ENCODE measurements around the gene LPP.

Gene LPP

DNA sequence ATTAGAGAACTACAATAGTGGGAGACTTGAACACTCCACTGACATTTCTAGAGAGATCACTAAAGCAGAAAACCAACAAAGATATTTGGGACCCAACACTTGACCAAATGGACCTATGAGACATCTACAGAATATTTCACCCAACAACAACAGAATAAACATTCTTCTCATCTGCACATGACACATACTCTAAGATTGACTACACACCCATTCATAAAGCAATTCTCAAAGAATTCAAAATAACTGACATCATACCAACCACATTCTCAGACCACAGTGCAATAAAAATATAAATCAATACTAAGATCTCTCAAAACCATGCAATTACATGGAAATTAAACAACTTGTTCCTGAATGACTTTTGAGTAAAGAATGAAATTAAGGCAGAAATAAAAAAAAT is 473.7 kb downstream of the LPP start:
- TF ChIP-seq TAF1 (IDR thresholded peaks at IDR 0.05; ENCODE audit: borderline replicate concordance, insufficient read depth, low read length) (no peak), SIN3A (IDR thresholded peaks at IDR 0.05; ENCODE audit: borderline replicate concordance, insufficient read depth, low read length) (no peak)

DNA sequence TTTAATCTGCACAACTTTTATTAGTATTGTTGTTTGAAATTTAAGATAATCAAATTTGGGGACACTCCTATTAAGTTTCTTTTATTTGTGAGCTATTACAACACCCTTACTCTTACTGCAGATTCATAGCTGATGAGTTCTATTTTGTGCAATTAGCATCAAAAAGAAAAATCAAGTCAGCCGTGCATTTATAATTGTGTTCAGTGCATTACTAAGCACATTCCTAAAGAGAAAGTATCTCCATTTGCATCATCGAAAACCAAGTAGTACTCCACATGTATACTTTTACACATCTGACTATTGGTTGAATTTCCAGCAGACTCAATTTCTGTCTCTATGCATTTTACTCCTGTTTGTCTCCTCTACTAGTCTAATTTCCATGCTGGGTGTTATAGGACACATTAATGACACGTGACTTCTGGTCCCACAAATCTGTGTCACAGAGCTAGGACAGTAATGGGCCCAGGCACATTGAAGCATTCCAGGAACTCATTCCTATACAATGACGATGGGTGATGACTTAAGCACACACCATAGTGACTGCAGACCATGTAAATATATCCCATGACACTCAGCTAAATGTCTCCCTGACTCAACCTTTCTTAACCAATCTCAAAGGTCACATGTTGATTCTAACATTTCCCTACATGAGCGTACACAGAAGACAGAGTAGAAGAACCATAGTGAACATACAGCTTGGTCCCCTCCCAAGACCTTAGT is 477.5 kb downstream of the LPP start:
- no peak for TF ChIP-seq SIN3A (IDR thresholded peaks at IDR 0.05; ENCODE audit: borderline replicate concordance, insufficient read depth, low read length)
- TF ChIP-seq FOXP2 (optimal IDR thresholded peaks at IDR 0.05; ENCODE audit: borderline replicate concordance, extremely low read depth, extremely low read length, insufficient read depth): no peak
- TF ChIP-seq TAF1 (IDR thresholded peaks at IDR 0.05; ENCODE audit: borderline replicate concordance, insufficient read depth, low read length): no peak
- TF ChIP-seq, protein P1, sequence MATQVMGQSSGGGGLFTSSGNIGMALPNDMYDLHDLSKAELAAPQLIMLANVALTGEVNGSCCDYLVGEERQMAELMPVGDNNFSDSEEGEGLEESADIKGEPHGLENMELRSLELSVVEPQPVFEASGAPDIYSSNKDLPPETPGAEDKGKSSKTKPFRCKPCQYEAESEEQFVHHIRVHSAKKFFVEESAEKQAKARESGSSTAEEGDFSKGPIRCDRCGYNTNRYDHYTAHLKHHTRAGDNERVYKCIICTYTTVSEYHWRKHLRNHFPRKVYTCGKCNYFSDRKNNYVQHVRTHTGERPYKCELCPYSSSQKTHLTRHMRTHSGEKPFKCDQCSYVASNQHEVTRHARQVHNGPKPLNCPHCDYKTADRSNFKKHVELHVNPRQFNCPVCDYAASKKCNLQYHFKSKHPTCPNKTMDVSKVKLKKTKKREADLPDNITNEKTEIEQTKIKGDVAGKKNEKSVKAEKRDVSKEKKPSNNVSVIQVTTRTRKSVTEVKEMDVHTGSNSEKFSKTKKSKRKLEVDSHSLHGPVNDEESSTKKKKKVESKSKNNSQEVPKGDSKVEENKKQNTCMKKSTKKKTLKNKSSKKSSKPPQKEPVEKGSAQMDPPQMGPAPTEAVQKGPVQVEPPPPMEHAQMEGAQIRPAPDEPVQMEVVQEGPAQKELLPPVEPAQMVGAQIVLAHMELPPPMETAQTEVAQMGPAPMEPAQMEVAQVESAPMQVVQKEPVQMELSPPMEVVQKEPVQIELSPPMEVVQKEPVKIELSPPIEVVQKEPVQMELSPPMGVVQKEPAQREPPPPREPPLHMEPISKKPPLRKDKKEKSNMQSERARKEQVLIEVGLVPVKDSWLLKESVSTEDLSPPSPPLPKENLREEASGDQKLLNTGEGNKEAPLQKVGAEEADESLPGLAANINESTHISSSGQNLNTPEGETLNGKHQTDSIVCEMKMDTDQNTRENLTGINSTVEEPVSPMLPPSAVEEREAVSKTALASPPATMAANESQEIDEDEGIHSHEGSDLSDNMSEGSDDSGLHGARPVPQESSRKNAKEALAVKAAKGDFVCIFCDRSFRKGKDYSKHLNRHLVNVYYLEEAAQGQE (IDR thresholded peaks at IDR 0.05; ENCODE audit: insufficient read depth in 1 of 2, low read depth in 2 of 2, low read length in 2 of 2): no peak
- no peak for TF ChIP-seq POLR2AphosphoS5 (IDR thresholded peaks at IDR 0.05; ENCODE audit: low read depth, low read length)

DNA sequence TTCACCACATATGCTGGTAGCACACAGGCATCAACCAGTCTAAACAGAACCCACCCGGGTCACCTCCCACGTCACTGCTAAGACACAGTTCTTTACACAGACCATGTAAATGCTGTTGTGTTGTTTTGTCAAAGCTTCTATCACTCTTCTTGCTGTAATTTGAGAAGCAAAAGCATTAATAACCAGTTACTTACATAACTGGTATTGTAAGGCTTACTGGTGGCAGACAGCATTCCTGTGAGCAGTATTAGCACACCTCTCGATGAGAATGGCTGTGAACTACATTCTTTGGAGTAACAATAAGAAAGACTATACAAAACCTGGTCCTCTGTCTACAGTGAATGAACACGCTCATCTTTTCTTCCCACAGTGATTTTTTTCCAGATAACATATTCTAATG is 479.2 kb downstream of the LPP start:
- TF ChIP-seq TAF1 (IDR thresholded peaks at IDR 0.05; ENCODE audit: borderline replicate concordance, insufficient read depth, low read length) (no peak), POLR2AphosphoS5 (IDR thresholded peaks at IDR 0.05; ENCODE audit: low read depth, low read length) (no peak)
- TF ChIP-seq, protein P1 (IDR thresholded peaks at IDR 0.05; ENCODE audit: insufficient read depth in 1 of 2, low read depth in 2 of 2, low read length in 2 of 2): no peak

DNA sequence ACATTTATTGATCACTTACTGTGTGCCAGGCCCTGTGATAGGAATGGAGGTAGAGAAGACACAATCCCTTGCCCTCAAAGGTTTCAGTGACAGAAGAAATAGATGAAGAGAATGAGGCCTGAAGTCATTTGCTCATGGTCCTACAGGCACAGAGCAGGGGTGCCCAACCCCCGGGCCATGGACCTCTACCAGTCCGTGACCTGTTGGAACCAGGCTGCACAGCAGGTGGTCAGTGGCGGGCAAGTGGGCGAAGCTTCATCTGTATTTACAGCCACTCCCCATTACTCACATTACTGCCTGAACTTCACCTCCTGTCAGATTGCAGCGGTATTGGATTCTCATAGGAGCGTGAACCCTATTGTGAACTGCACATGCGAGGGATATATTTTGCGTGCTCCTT is 480.3 kb downstream of the LPP start:
- no peak for TF ChIP-seq TAF1 (IDR thresholded peaks at IDR 0.05; ENCODE audit: borderline replicate concordance, insufficient read depth, low read length)
- TF ChIP-seq SIN3A (IDR thresholded peaks at IDR 0.05; ENCODE audit: borderline replicate concordance, insufficient read depth, low read length): no peak
- TF ChIP-seq, protein P1 (IDR thresholded peaks at IDR 0.05; ENCODE audit: insufficient read depth in 1 of 2, low read depth in 2 of 2, low read length in 2 of 2): no peak
- no peak for TF ChIP-seq POLR2AphosphoS5 (IDR thresholded peaks at IDR 0.05; ENCODE audit: low read depth, low read length)
- TF ChIP-seq FOXP2 (optimal IDR thresholded peaks at IDR 0.05; ENCODE audit: borderline replicate concordance, extremely low read depth, extremely low read length, insufficient read depth): no peak

DNA sequence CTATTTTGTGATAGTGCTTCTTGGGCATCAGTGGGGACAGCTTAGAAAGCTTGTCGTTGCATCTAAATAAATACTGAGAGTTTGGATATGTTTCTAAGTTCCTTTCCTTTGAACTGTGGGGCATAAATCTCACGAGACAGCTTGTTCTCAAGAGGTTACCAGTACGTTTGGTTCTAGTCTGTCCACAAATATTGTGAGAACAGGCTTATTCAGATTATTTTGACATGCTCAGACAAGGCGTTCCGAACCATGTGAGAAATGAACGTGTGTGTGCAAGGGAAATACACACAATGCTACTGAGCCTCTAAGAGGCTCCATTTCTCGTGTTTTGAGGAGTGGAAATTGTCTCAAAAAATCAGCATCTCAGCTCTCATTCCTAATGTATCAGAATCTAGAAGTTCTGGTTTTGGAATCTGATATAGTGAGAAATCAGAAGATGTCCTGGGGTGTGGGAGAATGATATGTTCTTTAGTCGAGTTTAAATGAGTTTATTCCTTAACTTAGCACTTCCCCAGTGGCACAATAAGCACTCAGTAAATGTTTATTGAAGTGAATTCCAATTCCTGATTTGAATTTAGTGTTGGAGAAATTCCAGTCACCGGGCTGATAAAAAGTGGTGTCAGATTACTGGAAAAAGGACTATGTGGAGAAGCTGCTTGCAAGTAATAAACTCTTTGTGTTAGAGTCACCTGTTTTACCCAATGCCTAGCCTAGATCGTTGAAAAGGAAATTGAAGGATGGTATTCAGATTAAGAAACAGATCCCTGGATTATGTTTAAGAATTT is 481.5 kb downstream of the LPP start:
- TF ChIP-seq, protein P1 (IDR thresholded peaks at IDR 0.05; ENCODE audit: insufficient read depth in 1 of 2, low read depth in 2 of 2, low read length in 2 of 2): no peak
- TF ChIP-seq FOXP2 (optimal IDR thresholded peaks at IDR 0.05; ENCODE audit: borderline replicate concordance, extremely low read depth, extremely low read length, insufficient read depth): no peak
- TF ChIP-seq TAF1 (IDR thresholded peaks at IDR 0.05; ENCODE audit: borderline replicate concordance, insufficient read depth, low read length): no peak
- no peak for TF ChIP-seq SIN3A (IDR thresholded peaks at IDR 0.05; ENCODE audit: borderline replicate concordance, insufficient read depth, low read length)
- no peak for TF ChIP-seq POLR2AphosphoS5 (IDR thresholded peaks at IDR 0.05; ENCODE audit: low read depth, low read length)
